Parathyroid adenoma (tissue), 2 donors: ENCODE results near the gene SCN1B.

Source experiments
- H2AFZ ChIP-seq: fragments of 300-600 bp; sonication (generic); one replicate; pipeline ENCODE4 v1.7.0; 2017; ENCODE audit warnings: antibody characterized with exemption, mild to moderate bottlenecking
- H3K27ac ChIP-seq: fragments of 300-600 bp; sonication (generic); one replicate; pipeline ENCODE4 v1.7.0; 2017
- H3K27me3 ChIP-seq: fragments of 300-600 bp; sonication (generic); one replicate; pipeline ENCODE4 v1.7.0; 2017; ENCODE audit warnings: low read length; ENCODE audit not compliant: control insufficient read depth, insufficient read depth
- H3K36me3 ChIP-seq: fragments of 300-600 bp; sonication (generic); one replicate; pipeline ENCODE4 v1.7.0; 2017; ENCODE audit warnings: low read length; ENCODE audit not compliant: control insufficient read depth, insufficient read depth
- H3K4me1 ChIP-seq: fragments of 300-600 bp; sonication (generic); one replicate; pipeline ENCODE4 v1.7.0; 2017; ENCODE audit warnings: control low read depth
- H3K4me2 ChIP-seq: fragments of 300-600 bp; sonication (generic); one replicate; pipeline ENCODE4 v1.7.0; 2017; ENCODE audit warnings: low read length
- H3K4me3 ChIP-seq: fragments of 300-600 bp; sonication (generic); one replicate; pipeline ENCODE4 v1.7.0; 2017; ENCODE audit warnings: low read depth, low read length
- H3K79me2 ChIP-seq: fragments of 300-600 bp; sonication (generic); one replicate; pipeline ENCODE4 v1.7.0; 2017; ENCODE audit warnings: control low read depth
- H3K9ac ChIP-seq: fragments of 300-600 bp; sonication (generic); one replicate; pipeline ENCODE4 v1.7.0; 2017; ENCODE audit warnings: mild to moderate bottlenecking
- H3K9me3 ChIP-seq: fragments of 300-600 bp; sonication (generic); one replicate; pipeline ENCODE4 v1.7.0; 2017; ENCODE audit warnings: low read length; ENCODE audit not compliant: control insufficient read depth
- CTCF ChIP-seq: fragments of 300-600 bp; sonication (generic); IDR thresholded peaks from one replicate; pipeline ENCODE4 v1.7.0; 2017; ENCODE audit warnings: antibody characterized with exemption, mild to moderate bottlenecking
- donor health status: primary hyperparathyroidism.

The SCN1B gene

GRCh38 chr19:35056513-35057063 is 26.3 kb downstream of the SCN1B start:
- Histone ChIP-seq H3K27ac (no peak overlapping the region), H3K4me2 (no peak overlapping the region)

DNA sequence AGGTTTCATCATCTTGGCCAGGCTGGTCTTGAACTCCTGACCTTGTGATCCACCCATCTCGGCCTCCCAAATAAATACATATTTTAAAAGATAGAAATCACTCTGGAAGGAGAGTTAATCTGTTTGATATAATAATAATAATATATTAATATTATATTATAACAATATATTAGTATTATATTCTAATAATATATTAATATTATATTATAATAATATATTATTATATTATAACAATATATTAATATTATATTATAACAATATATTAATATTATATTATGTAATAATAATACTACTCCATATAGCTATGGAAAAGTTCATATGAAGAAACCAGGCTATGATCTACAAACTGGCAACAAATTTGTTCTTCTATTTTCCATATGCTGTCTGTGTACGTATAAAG is 28.1 kb downstream of the SCN1B start:
- H3K27me3 ChIP-seq, result no peaks in the 10 kb centered on the region

More at GRCh38 chr19:35056513-35057063, 26.3 kb downstream of the SCN1B start:
- no peak overlapping the region for H3K9ac ChIP-seq
- TF ChIP-seq CTCF, result no peak
- no peak overlapping the region for H2AFZ ChIP-seq
- H3K27me3 ChIP-seq, result no peaks in the 10 kb centered on the region
- no peaks in the 10 kb centered on the region for H3K9me3 ChIP-seq
- no peaks in the 10 kb centered on the region for H3K4me1 ChIP-seq
- H3K4me3 ChIP-seq, result no peak overlapping the region
- no peaks in the 10 kb centered on the region for H3K79me2 ChIP-seq
- H3K36me3 ChIP-seq, result no peaks in the 10 kb centered on the region

DNA sequence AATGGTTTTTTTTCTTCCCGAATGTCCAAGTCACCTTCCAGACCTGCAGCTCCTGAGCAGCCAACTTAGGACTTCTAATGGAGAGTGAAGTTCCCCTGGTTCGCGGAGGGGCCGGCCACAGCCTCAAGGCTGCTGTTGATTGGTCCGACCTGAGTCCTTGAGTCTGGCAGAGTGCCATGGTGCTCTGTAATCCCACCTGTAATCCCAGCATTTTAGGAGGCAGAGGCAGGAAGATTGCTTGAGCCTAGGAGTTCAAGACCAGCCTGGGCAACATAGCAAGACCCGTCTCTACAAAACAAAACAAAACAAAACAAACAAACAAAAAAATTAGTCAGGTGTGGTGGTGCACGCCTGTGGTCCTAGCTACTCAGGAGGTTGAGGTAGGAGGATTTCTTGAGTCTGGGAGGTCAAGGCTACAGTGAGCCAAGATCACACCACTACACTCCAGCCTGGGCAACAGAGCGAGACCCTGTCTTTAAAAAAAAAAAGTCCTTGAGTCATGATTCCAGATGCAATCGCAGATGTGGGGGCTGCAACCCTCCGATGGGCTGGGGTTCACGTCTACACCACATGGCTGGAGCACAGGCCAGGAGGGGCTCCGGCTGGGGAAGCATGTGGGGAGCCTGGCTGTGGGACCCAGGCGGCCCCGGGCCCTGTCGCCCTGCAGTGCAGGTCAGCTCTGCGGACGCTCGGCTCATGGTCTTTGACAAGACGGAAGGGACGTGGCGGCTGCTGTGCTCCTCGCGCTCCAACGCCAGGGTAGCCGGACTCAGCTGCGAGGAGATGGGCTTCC is 28.9 kb downstream of the SCN1B start:
- no peak overlapping the region for H3K9ac ChIP-seq
- H3K79me2 ChIP-seq, result no peaks in the 10 kb centered on the region
- no peak overlapping the region for H2AFZ ChIP-seq
- TF ChIP-seq CTCF, result no peak
- no peak overlapping the region for H3K4me3 ChIP-seq
- H3K27me3 ChIP-seq, result no peaks in the 10 kb centered on the region
- no peaks in the 10 kb centered on the region for H3K4me1 ChIP-seq
- H3K27ac ChIP-seq, result no peak overlapping the region
- H3K36me3 ChIP-seq, result no peaks in the 10 kb centered on the region
- H3K4me2 ChIP-seq, result no peak overlapping the region
- H3K9me3 ChIP-seq, result no peaks in the 10 kb centered on the region

More for the DNA sequence above, 28.1 kb downstream of the SCN1B start:
- Histone ChIP-seq H2AFZ (no peak overlapping the region), H3K27ac (no peak overlapping the region), H3K9ac (no peak overlapping the region), H3K36me3 (no peaks in the 10 kb centered on the region), H3K4me2 (no peak overlapping the region), H3K9me3 (no peaks in the 10 kb centered on the region), H3K4me1 (no peaks in the 10 kb centered on the region), H3K4me3 (no peak overlapping the region), H3K79me2 (no peaks in the 10 kb centered on the region)
- no peak for TF ChIP-seq CTCF

- H3K4me1 ChIP-seq, result no peaks in the 10 kb centered on the region
- H3K79me2 ChIP-seq, result no peaks in the 10 kb centered on the region
- H3K27ac ChIP-seq, result no peak overlapping the region
- no peaks in the 10 kb centered on the region for H3K9me3 ChIP-seq
- H2AFZ ChIP-seq, result no peak overlapping the region
- H3K4me2 ChIP-seq, result no peak overlapping the region
- no peaks in the 10 kb centered on the region for H3K27me3 ChIP-seq
- TF ChIP-seq CTCF, result no peak
- H3K4me3 ChIP-seq, result no peak overlapping the region
- H3K9ac ChIP-seq, result no peak overlapping the region
- no peaks in the 10 kb centered on the region for H3K36me3 ChIP-seq
These were observed 29.5 kb downstream of the SCN1B start for GRCh38 chr19:35059799-35060091.
